NCI-H460 (cell line): ENCODE results near the gene TRMT5. TPM values are rescaled to one million over a fixed set of nuclear protein-coding genes. Genes with fewer than 3 reads are reported as not detected.
A peak's percentile ranks its signal among the peaks of the same experiment; 100 is the strongest.

Experiments
- DNase-seq: peaks from one replicate; pipeline ENCODE4 v3.0.0-alpha.2; 2016; ENCODE audit warnings: low read depth; ENCODE audit errors: extremely low read depth
- polyA plus RNA-seq: library from polyadenylated mRNA; depleted of rRNA; stranded (reverse); fragments of >200 nt; gene quantifications from 2 replicates; pipeline ENCODE4 v1.2.3, GENCODE V29; 2014; cell fraction: nucleus; rRNA removed
- total RNA-seq: library from RNA; depleted of rRNA; stranded (reverse); fragments of >200 nt; shearing (Covaris generic); gene quantifications from 2 replicates; pipeline ENCODE4 v1.2.3, GENCODE V29; 2014; rRNA removed

TRMT5 gene
- total RNA-seq, result 17.8 and 24.6 TPM in 2 replicates
- polyA plus RNA-seq, result 14.0 and 19.4 TPM in 2 replicates

- DNase-seq, result peak; percentile 95
These were observed at the start of gene TRMT5, which contains the start of gene SLC38A6 for GRCh38 chr14:60980811-60981632. TSS of gene TRMT5 (minus strand) at chr14:60981079. CDS start at chr14:60980973, 106 bp downstream. TSS of gene SLC38A6 (plus strand) at chr14:60981245. CDS start at chr14:60981278, 33 bp downstream.

GRCh38 chr14:61026526-61026925 is 45.6 kb upstream of the TRMT5 start:
- no peak for DNase-seq

GRCh38 chr14:61025251-61026223 is 44.7 kb upstream of the TRMT5 start:
- peak; percentile 76 for DNase-seq

GRCh38 chr14:61019537-61019936 is 38.7 kb upstream of the TRMT5 start:
- DNase-seq, result no peak

- no peak for DNase-seq
These were observed 22.7 kb upstream of the TRMT5 start for GRCh38 chr14:61003571-61003970.

GRCh38 chr14:60999536-60999935 is 18.7 kb upstream of the TRMT5 start:
- DNase-seq, result no peak

- DNase-seq, result no peak
These were observed 17.7 kb upstream of the TRMT5 start for GRCh38 chr14:60998617-60999016.

- DNase-seq, result no peak
These were observed 8.7 kb upstream of the TRMT5 start for GRCh38 chr14:60989599-60989998.

GRCh38 chr14:60986500-60986899 is 5.6 kb upstream of the TRMT5 start:
- no peak for DNase-seq

GRCh38 chr14:60984196-60984595 is 3.3 kb upstream of the TRMT5 start:
- no peak for DNase-seq

GRCh38 chr14:60981633-60982455 is 965 bp upstream of the TRMT5 start:
- peak; percentile 45 for DNase-seq

GRCh38 chr14:60977847-60978246 is 3.0 kb downstream of the TRMT5 start:
- DNase-seq, result no peak

GRCh38 chr14:60975551-60975950 is 5.3 kb downstream of the TRMT5 start:
- no peak for DNase-seq

GRCh38 chr14:60974090-60974651 is 6.7 kb downstream of the TRMT5 start:
- DNase-seq, result no peak

- no peak for DNase-seq
These were observed 7.8 kb downstream of the TRMT5 start for GRCh38 chr14:60973070-60973469.

- no peak for DNase-seq
These were observed 8.6 kb downstream of the TRMT5 start for GRCh38 chr14:60972295-60972694.

- DNase-seq, result no peak
These were observed 9.6 kb downstream of the TRMT5 start for GRCh38 chr14:60971271-60971670.

GRCh38 chr14:60970146-60970545 is 10.7 kb downstream of the TRMT5 start:
- no peak for DNase-seq

GRCh38 chr14:60968671-60969070 is 12.2 kb downstream of the TRMT5 start:
- DNase-seq, result no peak

- no peak for DNase-seq
These were observed 12.8 kb downstream of the TRMT5 start for GRCh38 chr14:60968099-60968498.
